Neutrophil (primary cell): ENCODE results near the gene DACH1.

Experiments used
- H3K27ac ChIP-seq: fragments of 200-600 bp; sonication (generic); 2 replicates; pipeline ENCODE4 v1.5.1; 2016; ENCODE audit warnings: mild to moderate bottlenecking, moderate library complexity
- H3K27me3 ChIP-seq: fragments of 200-600 bp; sonication (generic); 2 replicates; pipeline ENCODE4 v1.6.0; 2016; ENCODE audit warnings: mild to moderate bottlenecking
- H3K36me3 ChIP-seq: fragments of 200-600 bp; sonication (generic); 2 replicates; pipeline ENCODE4 v1.5.1; 2017
- H3K4me1 ChIP-seq, 2 experiments: fragments of 200-600 bp in 1 of 2; sonication (generic) in 1 of 2; 1 replicate in 1 of 2; 2 replicates in 1 of 2; pipeline versions ENCODE4 v1.5.1 to v1.6.1; 2013 to 2016; ENCODE audit warnings: low read depth in 1 of 2, low read length in 1 of 2, mild to moderate bottlenecking in 1 of 2, moderate library complexity in 1 of 2; ENCODE audit not compliant: control insufficient read depth in 1 of 2, insufficient read depth in 1 of 2
- H3K4me3 ChIP-seq, 2 experiments: fragments of 200-600 bp in 1 of 2; sonication (generic) in 1 of 2; 1 replicate in 1 of 2; 2 replicates in 1 of 2; pipeline ENCODE4 v1.5.1; 2013 to 2016; ENCODE audit warnings: low read depth in 1 of 2, low read length in 1 of 2, mild to moderate bottlenecking in 1 of 2, moderate library complexity in 1 of 2
- H3K9me3 ChIP-seq: fragments of 200-600 bp; sonication (generic); 2 replicates; pipeline ENCODE4 v1.5.1; 2016
- TF ChIP-seq, protein P1 (sequence below): fragments of 200-600 bp; sonication (generic); IDR thresholded peaks from 2 replicates; pipeline ENCODE4 v1.5.1; 2016; ENCODE audit warnings: antibody characterized with exemption

Gene DACH1

GRCh38 chr13:71886880-71887279 lies 19.9 kb upstream of the DACH1 start:
- TF ChIP-seq, protein P1, sequence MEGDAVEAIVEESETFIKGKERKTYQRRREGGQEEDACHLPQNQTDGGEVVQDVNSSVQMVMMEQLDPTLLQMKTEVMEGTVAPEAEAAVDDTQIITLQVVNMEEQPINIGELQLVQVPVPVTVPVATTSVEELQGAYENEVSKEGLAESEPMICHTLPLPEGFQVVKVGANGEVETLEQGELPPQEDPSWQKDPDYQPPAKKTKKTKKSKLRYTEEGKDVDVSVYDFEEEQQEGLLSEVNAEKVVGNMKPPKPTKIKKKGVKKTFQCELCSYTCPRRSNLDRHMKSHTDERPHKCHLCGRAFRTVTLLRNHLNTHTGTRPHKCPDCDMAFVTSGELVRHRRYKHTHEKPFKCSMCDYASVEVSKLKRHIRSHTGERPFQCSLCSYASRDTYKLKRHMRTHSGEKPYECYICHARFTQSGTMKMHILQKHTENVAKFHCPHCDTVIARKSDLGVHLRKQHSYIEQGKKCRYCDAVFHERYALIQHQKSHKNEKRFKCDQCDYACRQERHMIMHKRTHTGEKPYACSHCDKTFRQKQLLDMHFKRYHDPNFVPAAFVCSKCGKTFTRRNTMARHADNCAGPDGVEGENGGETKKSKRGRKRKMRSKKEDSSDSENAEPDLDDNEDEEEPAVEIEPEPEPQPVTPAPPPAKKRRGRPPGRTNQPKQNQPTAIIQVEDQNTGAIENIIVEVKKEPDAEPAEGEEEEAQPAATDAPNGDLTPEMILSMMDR = no peak
- Histone ChIP-seq H3K4me1 (no peaks in the 10 kb centered on the region), H3K27ac (no peak overlapping the region), H3K9me3 (no peaks in the 10 kb centered on the region), H3K36me3 (no peaks in the 10 kb centered on the region), H3K4me3 (no peak overlapping the region), H3K27me3 (no peaks in the 10 kb centered on the region)

GRCh38 chr13:71882120-71882519 lies 15.1 kb upstream of the DACH1 start:
- Histone ChIP-seq H3K4me1 (peaks cover 8 to 9% of the 10 kb centered on the region in 2 experiments), H3K27me3 (no peaks in the 10 kb centered on the region), H3K27ac (no peak overlapping the region), H3K9me3 (no peaks in the 10 kb centered on the region), H3K4me3 (no peak overlapping the region), H3K36me3 (no peaks in the 10 kb centered on the region)
- TF ChIP-seq, protein P1 = no peak

- Histone ChIP-seq H3K4me1 (peaks cover 12 to 14% of the 10 kb centered on the region in 2 experiments), H3K27me3 (no peaks in the 10 kb centered on the region), H3K27ac (no peak overlapping the region), H3K4me3 (no peak overlapping the region), H3K9me3 (no peaks in the 10 kb centered on the region), H3K36me3 (no peaks in the 10 kb centered on the region)
- TF ChIP-seq, protein P1 = no peak
Measured at GRCh38 chr13:71880753-71881541, 13.9 kb upstream of the DACH1 start.

- TF ChIP-seq, protein P1 = no peak
- H3K4me1 ChIP-seq = peaks cover 12 to 14% of the 10 kb centered on the region in 2 experiments
Measured at GRCh38 chr13:71879808-71880344, 12.9 kb upstream of the DACH1 start.

DNA sequence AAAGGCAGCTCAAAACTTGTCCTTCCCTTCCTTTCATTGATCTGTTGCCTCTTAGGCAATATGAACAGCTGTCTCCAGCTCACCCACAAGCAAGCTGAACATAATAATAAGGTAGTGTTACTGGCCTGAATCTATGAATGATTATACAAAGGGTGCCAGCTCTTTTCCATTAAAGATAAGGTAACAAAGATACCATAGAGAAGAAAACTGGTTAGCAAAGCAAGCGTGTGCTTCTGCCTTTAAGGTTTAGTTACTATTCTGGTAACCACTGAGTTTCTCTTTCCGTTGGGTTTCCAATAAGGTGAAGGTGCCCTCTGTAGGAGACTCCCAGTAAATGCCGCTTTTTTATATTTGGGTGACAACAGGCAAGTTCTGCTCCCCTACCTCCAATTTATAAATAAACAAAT lies 12.1 kb upstream of the DACH1 start:
- H3K4me3 ChIP-seq = no peak overlapping the region
- TF ChIP-seq, protein P1 = peak; percentile 52
- no peaks in the 10 kb centered on the region for H3K36me3 ChIP-seq
- H3K27me3 ChIP-seq = no peaks in the 10 kb centered on the region
- no peak overlapping the region for H3K27ac ChIP-seq
- H3K9me3 ChIP-seq = no peaks in the 10 kb centered on the region
- H3K4me1 ChIP-seq = peaks cover 12 to 14% of the 10 kb centered on the region in 2 experiments

More at GRCh38 chr13:71879808-71880344, 12.9 kb upstream of the DACH1 start:
- Histone ChIP-seq H3K9me3 (no peaks in the 10 kb centered on the region), H3K4me3 (no peak overlapping the region), H3K36me3 (no peaks in the 10 kb centered on the region), H3K27me3 (no peaks in the 10 kb centered on the region), H3K27ac (no peak overlapping the region)
